Progenitor cell of endocrine pancreas (in vitro differentiated cells): ENCODE measurements around the gene NNMT. TPM values are rescaled to one million over a fixed set of nuclear protein-coding genes. Genes with fewer than 3 reads are reported as not detected.

Source experiments
- DNase-seq: peaks from one replicate; pipeline ENCODE4 v3.0.0; 2021; ENCODE audit warnings: low spot score; ENCODE audit not compliant: unreplicated experiment
- H3K27ac Mint-ChIP-seq: 2 replicates; pipeline ENCODE4 v1.8.0; 2021; ENCODE audit warnings: mild to moderate bottlenecking, moderate library complexity, mixed read lengths
- H3K27me3 Mint-ChIP-seq: 2 replicates; pipeline ENCODE4 v1.8.0; 2021; ENCODE audit warnings: mixed read lengths
- H3K36me3 Mint-ChIP-seq: 2 replicates; pipeline ENCODE4 v1.8.0; 2022; ENCODE audit warnings: mixed read lengths; ENCODE audit not compliant: insufficient read depth
- H3K4me1 Mint-ChIP-seq: 2 replicates; pipeline ENCODE4 v1.8.0; 2021; ENCODE audit warnings: low read depth, mixed read lengths
- H3K4me3 Mint-ChIP-seq: 2 replicates; pipeline ENCODE4 v1.8.0; 2021; ENCODE audit warnings: low read depth, mild to moderate bottlenecking, moderate library complexity, mixed read lengths
- H3K9me3 Mint-ChIP-seq: 2 replicates; pipeline ENCODE4 v1.8.0; 2021; ENCODE audit warnings: low read depth, mixed read lengths
- CTCF ChIP-seq: fragments of 200-600 bp; sonication (generic); IDR thresholded peaks from one replicate; pipeline ENCODE4 v1.5.0; 2021; ENCODE audit warnings: antibody characterized with exemption, mild to moderate bottlenecking; ENCODE audit not compliant: unreplicated experiment
- total RNA-seq: library from RNA; stranded (reverse); gene quantifications from 2 replicates; pipeline ENCODE4 v1.2.1, GENCODE V29; 2021

Gene NNMT
- total RNA-seq, 1 donor from 2014 or later: 2.4 TPM

GRCh38 chr11:114284914-114285313 lies 11.3 kb upstream of the NNMT start:
- H3K27me3 Mint-ChIP-seq: peaks cover 35% of the 10 kb centered on the region
- H3K27ac Mint-ChIP-seq: no peak overlapping the region
- H3K4me1 Mint-ChIP-seq: peaks cover 4% of the 10 kb centered on the region
- H3K9me3 Mint-ChIP-seq: no peaks in the 10 kb centered on the region
- no peak for DNase-seq
- TF ChIP-seq CTCF: no peak
- no peak overlapping the region for H3K4me3 Mint-ChIP-seq
- no peaks in the 10 kb centered on the region for H3K36me3 Mint-ChIP-seq

- Mint-ChIP-seq H3K36me3 (no peaks in the 10 kb centered on the region), H3K27me3 (peaks cover 34% of the 10 kb centered on the region), H3K4me1 (peaks cover 4% of the 10 kb centered on the region), H3K27ac (no peak overlapping the region), H3K9me3 (peaks cover 3% of the 10 kb centered on the region), H3K4me3 (no peak overlapping the region)
- DNase-seq: no peak
- no peak for TF ChIP-seq CTCF
Observed at GRCh38 chr11:114285599-114285998, 10.6 kb upstream of the NNMT start.

- Mint-ChIP-seq H3K27ac (no peak overlapping the region), H3K36me3 (no peaks in the 10 kb centered on the region), H3K9me3 (peaks cover 3% of the 10 kb centered on the region), H3K27me3 (peaks cover 32% of the 10 kb centered on the region), H3K4me1 (peaks cover 4% of the 10 kb centered on the region), H3K4me3 (no peak overlapping the region)
- no peak for DNase-seq
- TF ChIP-seq CTCF: no peak
Observed at GRCh38 chr11:114286229-114286628, 10.0 kb upstream of the NNMT start.

GRCh38 chr11:114287154-114287553 lies 9.0 kb upstream of the NNMT start:
- Mint-ChIP-seq H3K4me3 (no peak overlapping the region), H3K36me3 (no peaks in the 10 kb centered on the region), H3K27me3 (peaks cover 27% of the 10 kb centered on the region), H3K27ac (no peak overlapping the region), H3K4me1 (peaks cover 7% of the 10 kb centered on the region), H3K9me3 (peaks cover 3% of the 10 kb centered on the region)
- no peak for DNase-seq
- TF ChIP-seq CTCF: no peak

GRCh38 chr11:114288136-114288535 lies 8.1 kb upstream of the NNMT start:
- no peak for DNase-seq
- H3K27me3 Mint-ChIP-seq: peaks cover 22% of the 10 kb centered on the region
- H3K4me1 Mint-ChIP-seq: peaks cover 12% of the 10 kb centered on the region
- no peak for TF ChIP-seq CTCF
- no peak overlapping the region for H3K27ac Mint-ChIP-seq
- H3K9me3 Mint-ChIP-seq: peaks cover 3% of the 10 kb centered on the region
- H3K4me3 Mint-ChIP-seq: no peak overlapping the region
- H3K36me3 Mint-ChIP-seq: no peaks in the 10 kb centered on the region
